ENCODE results near the gene OASL. TPM values are rescaled to one million over a fixed set of nuclear protein-coding genes. Genes with fewer than 3 reads are reported as not detected.
A peak's percentile ranks its signal among the peaks of the same experiment; 100 is the strongest.

The OASL gene
- total RNA-seq, 3 donors from 2014 or later (not counting 1 experiment from before 2014, with no cell fraction given): 7.5 to 48.0 (median 35.2) TPM

GRCh38 chr12:121018860-121019617, 20.0 kb downstream of the OASL start:
- peaks cover 9% of the 10 kb centered on the region for H3K36me3 Mint-ChIP-seq
- H3K9me3 Mint-ChIP-seq: no peaks in the 10 kb centered on the region
- H3K36me3 ChIP-seq (ENCODE audit: control insufficient read depth, insufficient read depth, low read length): peaks cover 13% of the 10 kb centered on the region
- ATAC-seq (no peak), DNase-seq (no peak)
- H3K27ac Mint-ChIP-seq: no peak overlapping the region
- no peaks in the 10 kb centered on the region for H3K27me3 Mint-ChIP-seq (ENCODE audit: low read depth in 2 of 2)
- H3K4me1 ChIP-seq (ENCODE audit: control insufficient read depth, insufficient read depth, low read length): peaks cover 9% of the 10 kb centered on the region
- H3K4me3 Mint-ChIP-seq: no peak overlapping the region
- WGBS (ENCODE audit: insufficient coverage): no CpG with 5 or more reads among the region's 2 CpGs
- no peaks in the 10 kb centered on the region for H3K9me3 ChIP-seq (ENCODE audit: control insufficient read depth, insufficient read depth, low read length)
- no peak overlapping the region for H3K4me3 ChIP-seq (ENCODE audit: low read length)
- no peak overlapping the region for H3K27ac ChIP-seq (ENCODE audit: low read length)
- H3K4me1 Mint-ChIP-seq: peaks cover 10 to 19% of the 10 kb centered on the region in 2 donors
- no peak for TF ChIP-seq CTCF (IDR thresholded peaks at IDR 0.05)
- no peaks in the 10 kb centered on the region for H3K27me3 ChIP-seq (ENCODE audit: control insufficient read depth, insufficient read depth, low read length)
- intact Hi-C loops (cut with micrococcal nuclease): loop anchor here (5.0 kb wide), 1 partner anchor 73 kb away; no protein-coding TSS in a partner anchor

- no peaks in the 10 kb centered on the region for H3K9me3 ChIP-seq (ENCODE audit: control insufficient read depth, insufficient read depth, low read length)
- intact Hi-C loops (cut with micrococcal nuclease): loop anchor here (5.0 kb wide), 1 partner anchor 74 kb away; no protein-coding TSS in a partner anchor
- no peak overlapping the region for H3K27ac Mint-ChIP-seq
- H3K9me3 Mint-ChIP-seq: no peaks in the 10 kb centered on the region
- peaks cover 6% of the 10 kb centered on the region for H3K36me3 Mint-ChIP-seq
- H3K4me1 ChIP-seq (ENCODE audit: control insufficient read depth, insufficient read depth, low read length): peaks cover 9% of the 10 kb centered on the region
- no peak overlapping the region for H3K4me3 Mint-ChIP-seq
- WGBS (ENCODE audit: insufficient coverage): 96% methylated on average over 15 of the region's 15 CpGs
- H3K4me1 Mint-ChIP-seq: peaks cover 10 to 19% of the 10 kb centered on the region in 2 donors
- no peak for TF ChIP-seq CTCF (IDR thresholded peaks at IDR 0.05)
- no peak overlapping the region for H3K27ac ChIP-seq (ENCODE audit: low read length)
- H3K27me3 ChIP-seq (ENCODE audit: control insufficient read depth, insufficient read depth, low read length): no peaks in the 10 kb centered on the region
- peaks cover 11% of the 10 kb centered on the region for H3K36me3 ChIP-seq (ENCODE audit: control insufficient read depth, insufficient read depth, low read length)
- DNase-seq (no peak), ATAC-seq (no peak)
- H3K27me3 Mint-ChIP-seq (ENCODE audit: low read depth in 2 of 2): no peaks in the 10 kb centered on the region
- H3K4me3 ChIP-seq (ENCODE audit: low read length): no peak overlapping the region
These were observed 21.0 kb downstream of the OASL start for GRCh38 chr12:121017966-121018491.

GRCh38 chr12:121015825-121016766, 22.9 kb downstream of the OASL start, which contains the start of gene C12orf43:
TSS of gene C12orf43 (minus strand) at chr12:121016487. CDS start at chr12:121016474, 13 bp downstream.
- ATAC-seq: peak; percentile 97 to 99 (median 98)
- Histone ChIP-seq H3K36me3 (ENCODE audit: control insufficient read depth, insufficient read depth, low read length) (peaks cover 13% of the 10 kb centered on the region), H3K4me1 (ENCODE audit: control insufficient read depth, insufficient read depth, low read length) (peaks cover 9% of the 10 kb centered on the region), H3K9me3 (ENCODE audit: control insufficient read depth, insufficient read depth, low read length) (no peaks in the 10 kb centered on the region), H3K27me3 (ENCODE audit: control insufficient read depth, insufficient read depth, low read length) (no peaks in the 10 kb centered on the region), H3K27ac (ENCODE audit: low read length) (peak within 1 kb of the TSS; percentile 71), H3K4me3 (ENCODE audit: low read length) (peak within 1 kb of the TSS; percentile 56)
- intact Hi-C loops (cut with micrococcal nuclease): loop anchor here (1.0 to 5.0 kb wide), 3 partner anchors 23 to 76 kb away; partner anchors contain the start of gene OASL
- TF ChIP-seq CTCF (IDR thresholded peaks at IDR 0.05): no peak
- peak within 1 kb of the TSS; percentile 100 for H3K4me3 Mint-ChIP-seq
- no peaks in the 10 kb centered on the region for H3K36me3 Mint-ChIP-seq
- DNase-seq: peak; percentile 87 to 96
- H3K27ac Mint-ChIP-seq: peak within 1 kb of the TSS; percentile 94 to 99
- peaks cover 10 to 19% of the 10 kb centered on the region in 2 donors for H3K4me1 Mint-ChIP-seq
- WGBS (ENCODE audit: insufficient coverage): under 1% methylated on average over 34 of the region's 34 CpGs
- no peaks in the 10 kb centered on the region for H3K9me3 Mint-ChIP-seq
- no peaks in the 10 kb centered on the region for H3K27me3 Mint-ChIP-seq (ENCODE audit: low read depth in 2 of 2)

All from natural killer cell (primary cell).